ENCODE measurements around the gene ZP2. TPM values are rescaled to one million over a fixed set of nuclear protein-coding genes. Genes with fewer than 3 reads are reported as not detected.

Gene ZP2
- total and polyA plus RNA-seq, 9 of the 15 experiments (the other 6 are each of a cell fraction or from before 2014, with no cell fraction given), result not detected

GRCh38 chr16:21214086-21214485, 2.7 kb upstream of the ZP2 start:
- Histone ChIP-seq H3K4me3 (no peak overlapping the region), H3K9me1 (ENCODE audit: control insufficient read depth, insufficient read depth, low read length) (no peaks in the 10 kb centered on the region), H3K79me2 (ENCODE audit: control insufficient read depth, insufficient read depth, low read length) (no peaks in the 10 kb centered on the region), H4K20me1 (replicated peaks; ENCODE audit: control insufficient read depth, insufficient read depth, low read length) (0 out of 2 replicates have a peak, but pooled peaks cover 3% of the 10 kb centered on the region), H3K4me1 (replicated peaks in 1 of 2; ENCODE audit: control insufficient read depth in 2 of 2, insufficient read depth in 2 of 2, low read length in 2 of 2) (peaks cover 0 to 8% of the 10 kb centered on the region in 2 experiments; a peak in 2 of 5 replicates), H3K9ac (ENCODE audit: insufficient read depth in 1 of 2, low read depth in 2 of 2, low read length in 2 of 2) (no peak overlapping the region), H3K4me2 (ENCODE audit: insufficient read depth, low read length) (no peak overlapping the region), H3K27ac (ENCODE audit: extremely low read depth, low read depth, low read length) (no peak overlapping the region), H3K36me3 (ENCODE audit: control insufficient read depth, insufficient read depth, low read length) (no peaks in the 10 kb centered on the region), H2AFZ (ENCODE audit: low read depth, low read length) (no peak overlapping the region), H3K9me3 (replicated peaks; ENCODE audit: control insufficient read depth, insufficient read depth, low read depth, low read length) (no peaks in the 10 kb centered on the region), H3K27me3 (ENCODE audit: control insufficient read depth in 2 of 2, insufficient read depth in 2 of 2, low read length in 2 of 2) (peaks cover 20 to 33% of the 10 kb centered on the region in 2 experiments)
- ChIA-PET POLR2A (interaction anchor here (0.6 to 0.8 kb wide), 2 partner anchors 12 to 294 kb away, joined by 3 read pairs; no protein-coding TSS in a partner anchor), CTCF (ENCODE audit: low intra/inter-chr PET ratio) (no interaction called here)
- 6% methylated on average over 4 of the region's 4 CpGs for WGBS (ENCODE audit: insufficient coverage, low coverage, missing lambda C conversion rate)
- in situ Hi-C loops (cut with MboI) (no loop called here), intact Hi-C loops (cut with micrococcal nuclease) (no loop called here)
- DNase-seq (ENCODE audit: extremely low read depth in 1 of 4, low spot score in 3 of 4) (no peak), FAIRE-seq (no peak), ATAC-seq (no peak)
- no TSS peak for BruUV-seq (replicated peaks)
- no peak for TF ChIP-seq LARP7 (IDR thresholded peaks at IDR 0.05)
- no peak for TF ChIP-seq KDM5B (IDR thresholded peaks at IDR 0.05; ENCODE audit: insufficient replicate concordance, low read depth, low read length)
- no peak for TF ChIP-seq DIDO1 (tag; IDR thresholded peaks at IDR 0.05; ENCODE audit: low read depth)
- no peak for TF ChIP-seq RUNX1 (IDR thresholded peaks at IDR 0.05; ENCODE audit: low read depth)
- no peak for TF ChIP-seq ZNF445 (CRISPR knock-in tag; IDR thresholded peaks at IDR 0.05; ENCODE audit: low read depth)
- no peak for TF ChIP-seq SP2 (IDR thresholded peaks at IDR 0.05; ENCODE audit: extremely low read depth, low read depth, low read length, poor library complexity, severe bottlenecking)
- TF ChIP-seq PKNOX1 (IDR thresholded peaks at IDR 0.05), result no peak
- TF ChIP-seq, protein P1, sequence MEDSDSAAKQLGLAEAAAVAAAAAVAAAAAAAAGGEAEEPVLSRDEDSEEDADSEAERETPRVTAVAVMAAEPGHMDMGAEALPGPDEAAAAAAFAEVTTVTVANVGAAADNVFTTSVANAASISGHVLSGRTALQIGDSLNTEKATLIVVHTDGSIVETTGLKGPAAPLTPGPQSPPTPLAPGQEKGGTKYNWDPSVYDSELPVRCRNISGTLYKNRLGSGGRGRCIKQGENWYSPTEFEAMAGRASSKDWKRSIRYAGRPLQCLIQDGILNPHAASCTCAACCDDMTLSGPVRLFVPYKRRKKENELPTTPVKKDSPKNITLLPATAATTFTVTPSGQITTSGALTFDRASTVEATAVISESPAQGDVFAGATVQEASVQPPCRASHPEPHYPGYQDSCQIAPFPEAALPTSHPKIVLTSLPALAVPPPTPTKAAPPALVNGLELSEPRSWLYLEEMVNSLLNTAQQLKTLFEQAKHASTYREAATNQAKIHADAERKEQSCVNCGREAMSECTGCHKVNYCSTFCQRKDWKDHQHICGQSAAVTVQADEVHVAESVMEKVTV (CRISPR knock-in tag; IDR thresholded peaks at IDR 0.05), result no peak
- no peak for TF ChIP-seq PRPF4 (IDR thresholded peaks at IDR 0.05; ENCODE audit: insufficient read depth, low read depth, low read length, poor library complexity, severe bottlenecking)
- TF ChIP-seq ZNF609 (CRISPR knock-in tag; IDR thresholded peaks at IDR 0.05; ENCODE audit: borderline replicate concordance), result no peak
- TF ChIP-seq ZSCAN32 (CRISPR knock-in tag; IDR thresholded peaks at IDR 0.05), result no peak
- TF ChIP-seq RAD51 (IDR thresholded peaks at IDR 0.05; ENCODE audit: borderline replicate concordance, low read depth), result no peak
- no peak for TF ChIP-seq ZNF224 (CRISPR knock-in tag; IDR thresholded peaks at IDR 0.05)
- no peak for TF ChIP-seq TAF15 (IDR thresholded peaks at IDR 0.05; ENCODE audit: low read depth, low read length)
- TF ChIP-seq SMAD3 (CRISPR knock-in tag; conservative IDR thresholded peaks at IDR 0.05), result no peak
- no peak for TF ChIP-seq TAL1 (IDR thresholded peaks at IDR 0.05)
- no peak for TF ChIP-seq THRAP3 (IDR thresholded peaks at IDR 0.05; ENCODE audit: borderline replicate concordance)
